Mesendoderm (in vitro differentiated cells): ENCODE results near the gene EML3.

Experiments
- DNase-seq: peaks from one replicate; pipeline ENCODE4 v3.0.0; 2013
- H2AK5ac ChIP-seq: 2 replicates; pipeline ENCODE4 v1.6.1; 2013; ENCODE audit warnings: low read length, inconsistent platforms
- H2BK120ac ChIP-seq: 2 replicates; pipeline ENCODE4 v1.6.1; 2013; ENCODE audit warnings: low read depth, mild to moderate bottlenecking, low read length, moderate library complexity, mixed read lengths
- H2BK15ac ChIP-seq: replicated peaks from 2 replicates; pipeline ENCODE4 v1.6.1; 2013; ENCODE audit warnings: low read depth, mild to moderate bottlenecking, moderate library complexity
- H2BK5ac ChIP-seq: 2 replicates; pipeline ENCODE4 v1.6.1; 2013; ENCODE audit warnings: low read length, inconsistent platforms
- H3K18ac ChIP-seq: 2 replicates; pipeline ENCODE4 v1.6.1; 2013; ENCODE audit warnings: mild to moderate bottlenecking, low read length, mixed read lengths
- H3K23ac ChIP-seq: one replicate; pipeline ENCODE4 v1.6.1; 2013; ENCODE audit warnings: low read length
- H3K27ac ChIP-seq: 2 replicates; pipeline ENCODE4 v1.5.1; 2013; ENCODE audit warnings: low read depth, mild to moderate bottlenecking, inconsistent platforms, low read length, moderate library complexity
- H3K27me3 ChIP-seq: 2 replicates; pipeline ENCODE4 v1.6.1; 2013; ENCODE audit warnings: low read length, control low read depth, mild to moderate bottlenecking, inconsistent platforms; ENCODE audit not compliant: insufficient read depth, poor library complexity
- H3K36me3 ChIP-seq: 2 replicates; pipeline ENCODE4 v1.6.1; 2013; ENCODE audit warnings: low read length, inconsistent platforms; ENCODE audit not compliant: control insufficient read depth, insufficient read depth
- H3K4ac ChIP-seq: one replicate; pipeline ENCODE4 v1.6.1; 2013; ENCODE audit warnings: low read depth, mild to moderate bottlenecking, low read length, moderate library complexity
- H3K4me1 ChIP-seq: 2 replicates; pipeline ENCODE4 v1.6.1; 2013; ENCODE audit warnings: low read depth, low read length, inconsistent platforms; ENCODE audit not compliant: control insufficient read depth
- H3K4me2 ChIP-seq: 2 replicates; pipeline ENCODE4 v1.6.1; 2013; ENCODE audit warnings: low read length
- H3K4me3 ChIP-seq: 2 replicates; pipeline ENCODE4 v1.5.1; 2013; ENCODE audit warnings: mild to moderate bottlenecking, low read length
- H3K56ac ChIP-seq: one replicate; pipeline ENCODE4 v1.6.1; 2013; ENCODE audit warnings: low read length
- H3K79me1 ChIP-seq: 2 replicates; pipeline ENCODE4 v1.6.1; 2013; ENCODE audit warnings: low read length, inconsistent platforms
- H3K79me2 ChIP-seq: 2 replicates; pipeline ENCODE4 v1.6.1; 2013; ENCODE audit warnings: mild to moderate bottlenecking, low read length; ENCODE audit not compliant: control insufficient read depth, insufficient read depth
- H3K9ac ChIP-seq: 2 replicates; pipeline ENCODE4 v1.6.1; 2013; ENCODE audit warnings: low read length, inconsistent platforms
- H4K5ac ChIP-seq: one replicate; pipeline ENCODE4 v1.6.1; 2013; ENCODE audit warnings: low read length
- H4K8ac ChIP-seq: one replicate; pipeline ENCODE4 v1.6.1; 2013; ENCODE audit warnings: low read depth, mild to moderate bottlenecking, control low read depth, low read length, moderate library complexity
- WGBS: extraction: QIAGEN DNeasy Blood & Tissue Kit; methylation state at CpG from one replicate; pipeline ENCODE4 v1.1.7; 2013; ENCODE audit warnings: low lambda C conversion rate, missing lambda C conversion rate; ENCODE audit not compliant: insufficient coverage; ENCODE audit errors: extremely low coverage; 5-methylcytosine and 5-hydroxymethylcytosine counted together

Gene EML3

GRCh38 chr11:62600367-62601121 is 12.0 kb downstream of the EML3 start:
- Histone ChIP-seq H3K4me1 (peaks cover 4% of the 10 kb centered on the region), H4K8ac (no peak overlapping the region), H3K36me3 (peaks cover 23% of the 10 kb centered on the region), H3K9ac (peak overlapping the region; percentile 66), H3K4me3 (peak overlapping the region; percentile 89), H3K4me2 (peak overlapping the region; percentile 26), H2BK120ac (peak overlapping the region; percentile 83), H3K27ac (peak overlapping the region; percentile 97), H2AK5ac (no peak overlapping the region), H3K23ac (peak overlapping the region; percentile 98), H3K18ac (peak overlapping the region; percentile 98), H3K4ac (peak overlapping the region; percentile 95), H3K27me3 (no peaks in the 10 kb centered on the region), H3K79me2 (peaks cover 25% of the 10 kb centered on the region), H2BK5ac (peak overlapping the region; percentile 78), H3K79me1 (peaks cover 21% of the 10 kb centered on the region), H3K56ac (peak overlapping the region; percentile 97), H2BK15ac (no peak overlapping the region), H4K5ac (no peak overlapping the region)
- peak; percentile 32 for DNase-seq
- WGBS = no CpG with 5 or more reads among the region's 26 CpGs

- peaks cover 25% of the 10 kb centered on the region for H3K79me2 ChIP-seq
- peak overlapping the region; percentile 46 for H3K27ac ChIP-seq
- H2BK15ac ChIP-seq = no peak overlapping the region
- peaks cover 27% of the 10 kb centered on the region for H3K36me3 ChIP-seq
- H2AK5ac ChIP-seq = peak overlapping the region; percentile 6
- DNase-seq = peak; percentile 31
- peak overlapping the region; percentile 5 for H3K4me3 ChIP-seq
- H4K5ac ChIP-seq = no peak overlapping the region
- H3K9ac ChIP-seq = peak overlapping the region; percentile 66
- no peak overlapping the region for H3K18ac ChIP-seq
- H3K56ac ChIP-seq = peak overlapping the region; percentile 77
- H3K4me1 ChIP-seq = peaks cover 4% of the 10 kb centered on the region
- H3K27me3 ChIP-seq = no peaks in the 10 kb centered on the region
- no peak overlapping the region for H3K4ac ChIP-seq
- peak overlapping the region; percentile 72 for H3K4me2 ChIP-seq
- H4K8ac ChIP-seq = no peak overlapping the region
- no peak overlapping the region for H3K23ac ChIP-seq
- 100% methylated on average over 2 of the region's 5 CpGs for WGBS
- H2BK5ac ChIP-seq = peak overlapping the region; percentile 8
- H3K79me1 ChIP-seq = peaks cover 21% of the 10 kb centered on the region
- H2BK120ac ChIP-seq = no peak overlapping the region
Observed at GRCh38 chr11:62599901-62600300, 12.7 kb downstream of the EML3 start.

DNA sequence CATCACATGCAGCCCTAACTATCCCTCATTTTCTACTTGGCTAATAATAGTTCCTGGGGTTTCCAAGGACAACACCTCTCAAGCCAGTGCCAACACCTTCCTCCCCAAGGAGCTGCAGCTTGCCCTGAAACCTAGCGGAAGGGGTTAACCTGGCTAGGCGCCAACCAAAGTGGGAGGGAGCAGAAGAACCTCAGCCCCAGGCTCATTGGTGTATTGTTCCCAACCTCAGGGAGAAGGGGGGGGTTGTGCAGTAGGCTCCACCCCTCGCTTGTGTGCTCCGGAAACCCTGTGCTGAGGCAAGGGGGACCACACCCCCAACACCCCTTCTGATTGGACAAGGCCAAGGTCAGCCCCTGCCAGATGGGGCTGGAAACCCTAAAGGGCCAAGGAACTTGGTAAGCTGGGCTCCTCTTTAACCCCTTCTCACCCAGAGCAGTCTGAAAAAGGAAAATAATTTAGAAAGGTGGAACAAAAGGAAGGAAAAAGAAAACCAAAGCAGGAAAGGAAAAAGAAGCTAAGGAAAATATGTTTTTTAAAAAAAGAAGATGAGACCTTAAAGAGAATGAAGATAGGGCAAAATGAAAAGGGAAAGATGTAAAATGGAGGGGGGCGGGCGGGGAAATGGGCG is 13.4 kb downstream of the EML3 start:
- Histone ChIP-seq H2BK5ac (no peak overlapping the region), H3K27me3 (no peaks in the 10 kb centered on the region), H3K4me3 (no peak overlapping the region), H3K9ac (peak overlapping the region; percentile 66), H3K18ac (no peak overlapping the region), H2AK5ac (no peak overlapping the region), H3K23ac (no peak overlapping the region), H3K4me2 (peak overlapping the region; percentile 1), H3K56ac (peak overlapping the region; percentile 82), H3K79me1 (peaks cover 21% of the 10 kb centered on the region), H3K27ac (no peak overlapping the region), H2BK120ac (no peak overlapping the region), H3K4ac (no peak overlapping the region), H3K79me2 (peaks cover 25% of the 10 kb centered on the region), H4K5ac (no peak overlapping the region), H3K4me1 (peaks cover 4% of the 10 kb centered on the region), H2BK15ac (no peak overlapping the region), H4K8ac (no peak overlapping the region), H3K36me3 (peaks cover 27% of the 10 kb centered on the region)
- peak; percentile 100 for DNase-seq
- WGBS = 100% methylated on average over 3 of the region's 7 CpGs

- no peak overlapping the region for H2BK120ac ChIP-seq
- peaks cover 32% of the 10 kb centered on the region for H3K36me3 ChIP-seq
Observed at GRCh38 chr11:62595124-62595523, 17.5 kb downstream of the EML3 start.

DNA sequence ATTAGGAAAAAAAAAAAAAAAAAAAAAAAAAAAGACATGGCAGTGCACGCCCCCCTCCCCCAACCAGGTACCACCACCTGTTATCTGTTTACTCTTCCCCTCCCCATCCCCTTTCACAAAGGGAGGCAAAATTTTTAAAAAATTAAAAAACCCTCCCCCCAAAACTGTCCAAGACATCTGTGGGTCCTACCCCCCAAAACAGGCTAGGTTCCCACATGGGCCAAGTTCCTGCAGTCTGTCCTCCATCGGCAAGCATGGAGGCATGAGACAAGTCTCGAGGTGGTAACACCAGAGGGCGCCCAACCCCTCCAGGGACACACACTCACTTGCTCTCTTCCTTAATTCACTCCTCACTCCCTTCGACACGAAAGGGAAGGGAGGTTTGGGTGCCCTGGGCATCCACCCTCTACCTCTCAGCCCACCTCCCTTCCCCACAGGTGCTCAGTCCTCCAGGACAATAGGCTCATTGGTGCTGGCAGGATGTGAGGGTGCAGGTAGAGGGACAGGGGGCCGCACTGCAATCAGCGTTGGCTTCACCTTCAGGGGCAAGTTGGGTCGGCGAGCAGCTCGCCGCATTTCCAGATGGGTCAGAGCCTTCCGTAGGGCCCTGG is 19.0 kb downstream of the EML3 start:
- Histone ChIP-seq H3K18ac (no peak overlapping the region), H2AK5ac (no peak overlapping the region), H2BK120ac (no peak overlapping the region), H3K23ac (no peak overlapping the region), H2BK5ac (no peak overlapping the region), H2BK15ac (no peak overlapping the region), H3K9ac (no peak overlapping the region), H3K27ac (no peak overlapping the region), H4K5ac (no peak overlapping the region), H3K4ac (no peak overlapping the region), H3K79me2 (peaks cover 10% of the 10 kb centered on the region), H4K8ac (no peak overlapping the region), H3K56ac (peak overlapping the region; percentile 29), H3K4me3 (no peak overlapping the region), H3K4me2 (no peak overlapping the region), H3K79me1 (peaks cover 20% of the 10 kb centered on the region), H3K36me3 (peaks cover 32% of the 10 kb centered on the region), H3K27me3 (no peaks in the 10 kb centered on the region), H3K4me1 (peaks cover 2% of the 10 kb centered on the region)
- DNase-seq = peak; percentile 90
- no CpG with 5 or more reads among the region's 13 CpGs for WGBS

More at GRCh38 chr11:62595124-62595523, 17.5 kb downstream of the EML3 start:
- H3K79me2 ChIP-seq = peaks cover 18% of the 10 kb centered on the region
- DNase-seq = no peak
- H3K18ac ChIP-seq = no peak overlapping the region
- H3K27me3 ChIP-seq = no peaks in the 10 kb centered on the region
- H2BK15ac ChIP-seq = no peak overlapping the region
- H3K23ac ChIP-seq = no peak overlapping the region
- H3K4me3 ChIP-seq = no peak overlapping the region
- no peak overlapping the region for H2AK5ac ChIP-seq
- peaks cover 4% of the 10 kb centered on the region for H3K4me1 ChIP-seq
- H3K56ac ChIP-seq = no peak overlapping the region
- no peak overlapping the region for H4K8ac ChIP-seq
- peaks cover 23% of the 10 kb centered on the region for H3K79me1 ChIP-seq
- H3K4ac ChIP-seq = no peak overlapping the region
- no peak overlapping the region for H3K27ac ChIP-seq
- H3K9ac ChIP-seq = no peak overlapping the region
- no peak overlapping the region for H2BK5ac ChIP-seq
- no peak overlapping the region for H3K4me2 ChIP-seq
- H4K5ac ChIP-seq = no peak overlapping the region
- WGBS = no CpG with 5 or more reads among the region's 8 CpGs
